Endothelial cell (in vitro differentiated cells): ENCODE measurements around the gene CASZ1. TPM values are rescaled to one million over a fixed set of nuclear protein-coding genes. Genes with fewer than 3 reads are reported as not detected.

Experiments
- DNase-seq: peaks from one replicate; pipeline ENCODE4 v3.0.0; 2021; ENCODE audit warnings: low spot score
- H3K27ac Mint-ChIP-seq: one replicate; pipeline ENCODE4 v1.8.0; 2021; ENCODE audit warnings: mixed read lengths, inconsistent platforms; ENCODE audit not compliant: unreplicated experiment
- H3K27me3 Mint-ChIP-seq: one replicate; pipeline ENCODE4 v1.8.0; 2021; ENCODE audit warnings: mild to moderate bottlenecking, moderate library complexity, mixed read lengths, inconsistent platforms; ENCODE audit not compliant: unreplicated experiment
- H3K36me3 Mint-ChIP-seq: one replicate; pipeline ENCODE4 v1.8.0; 2021; ENCODE audit warnings: mild to moderate bottlenecking, low read depth, mixed read lengths, inconsistent platforms; ENCODE audit not compliant: unreplicated experiment
- H3K4me1 Mint-ChIP-seq: one replicate; pipeline ENCODE4 v1.8.0; 2021; ENCODE audit warnings: mild to moderate bottlenecking, mixed read lengths, inconsistent platforms; ENCODE audit not compliant: unreplicated experiment
- H3K4me3 Mint-ChIP-seq: one replicate; pipeline ENCODE4 v1.8.0; 2021; ENCODE audit warnings: mild to moderate bottlenecking, mixed read lengths, inconsistent platforms; ENCODE audit not compliant: unreplicated experiment
- H3K9me3 Mint-ChIP-seq: one replicate; pipeline ENCODE4 v1.8.0; 2021; ENCODE audit warnings: mixed read lengths, inconsistent platforms; ENCODE audit not compliant: unreplicated experiment
- total RNA-seq: library from RNA; stranded (reverse); fragmentation: NEBNext Ultra II Directional; extraction: Animal tissue kit (Norgen Biotek cat#: 25700); gene quantifications from one replicate; pipeline ENCODE4 v1.2.1, GENCODE V29; 2021; ENCODE audit not compliant: unreplicated experiment
- TF ChIP-seq, protein P1 (sequence below): fragments of 200-600 bp; sonication (generic); IDR thresholded peaks from one replicate; pipeline ENCODE4 v1.5.0; 2021; ENCODE audit warnings: antibody characterized with exemption; ENCODE audit not compliant: unreplicated experiment

Gene CASZ1
- total RNA-seq, 1 donor from 2014 or later = 6.3 TPM

DNA sequence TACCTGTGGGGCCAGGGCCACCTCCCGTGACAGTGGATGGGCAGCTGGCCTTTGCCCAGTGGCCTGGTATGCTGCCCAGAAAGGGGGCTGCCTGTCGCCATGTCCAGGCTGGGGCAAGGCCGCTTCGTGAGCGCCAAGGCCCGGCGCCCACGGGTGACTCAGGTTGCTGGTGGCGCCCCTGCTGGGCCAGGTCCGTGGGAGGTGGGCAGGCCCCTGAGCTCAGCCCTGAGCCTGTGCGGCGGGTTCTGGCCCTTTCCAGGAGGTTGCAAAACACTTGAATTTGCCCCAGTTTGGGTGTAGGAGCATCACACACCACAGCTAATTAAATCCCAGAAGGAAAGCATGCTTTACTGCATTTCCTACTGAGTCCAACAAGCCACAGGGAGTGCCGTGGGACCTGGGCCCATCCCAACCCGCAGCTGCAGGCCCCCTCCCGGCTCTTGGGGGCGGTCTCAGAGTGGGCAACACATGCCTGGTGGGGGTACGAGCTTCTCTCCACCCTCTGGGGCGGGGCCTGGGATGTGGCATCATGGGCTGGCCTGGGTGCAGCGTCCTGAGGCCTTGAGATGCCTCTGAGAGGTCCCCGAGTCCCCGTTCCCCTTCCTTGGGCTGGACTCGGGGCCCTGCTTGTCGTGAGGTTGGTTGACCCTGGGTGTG, 161.9 kb downstream of the CASZ1 start:
- H3K27me3 Mint-ChIP-seq = peaks cover 5% of the 10 kb centered on the region
- DNase-seq = no peak
- H3K4me1 Mint-ChIP-seq = peaks cover 2% of the 10 kb centered on the region

DNA sequence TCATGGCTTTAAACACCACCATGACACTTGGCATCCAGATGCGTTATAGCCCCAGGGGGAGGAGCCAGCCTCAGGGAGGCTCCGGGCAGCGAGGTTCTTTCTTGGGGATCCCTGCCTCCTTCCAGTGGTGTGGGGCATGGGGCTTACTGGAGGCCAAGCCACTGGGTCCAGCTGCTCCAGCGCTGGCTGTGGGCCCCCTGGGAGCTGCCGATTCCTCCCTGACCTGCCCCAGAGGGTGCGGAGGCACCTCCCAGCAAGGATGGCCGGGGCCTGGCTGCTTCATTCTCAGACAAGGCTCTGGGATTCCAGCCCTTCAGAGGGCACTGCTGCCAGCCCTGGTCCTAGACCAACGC, 162.4 kb downstream of the CASZ1 start:
- DNase-seq = no peak
- TF ChIP-seq, protein P1, sequence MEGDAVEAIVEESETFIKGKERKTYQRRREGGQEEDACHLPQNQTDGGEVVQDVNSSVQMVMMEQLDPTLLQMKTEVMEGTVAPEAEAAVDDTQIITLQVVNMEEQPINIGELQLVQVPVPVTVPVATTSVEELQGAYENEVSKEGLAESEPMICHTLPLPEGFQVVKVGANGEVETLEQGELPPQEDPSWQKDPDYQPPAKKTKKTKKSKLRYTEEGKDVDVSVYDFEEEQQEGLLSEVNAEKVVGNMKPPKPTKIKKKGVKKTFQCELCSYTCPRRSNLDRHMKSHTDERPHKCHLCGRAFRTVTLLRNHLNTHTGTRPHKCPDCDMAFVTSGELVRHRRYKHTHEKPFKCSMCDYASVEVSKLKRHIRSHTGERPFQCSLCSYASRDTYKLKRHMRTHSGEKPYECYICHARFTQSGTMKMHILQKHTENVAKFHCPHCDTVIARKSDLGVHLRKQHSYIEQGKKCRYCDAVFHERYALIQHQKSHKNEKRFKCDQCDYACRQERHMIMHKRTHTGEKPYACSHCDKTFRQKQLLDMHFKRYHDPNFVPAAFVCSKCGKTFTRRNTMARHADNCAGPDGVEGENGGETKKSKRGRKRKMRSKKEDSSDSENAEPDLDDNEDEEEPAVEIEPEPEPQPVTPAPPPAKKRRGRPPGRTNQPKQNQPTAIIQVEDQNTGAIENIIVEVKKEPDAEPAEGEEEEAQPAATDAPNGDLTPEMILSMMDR = no peak
- Mint-ChIP-seq H3K9me3 (no peaks in the 10 kb centered on the region), H3K36me3 (peaks cover 4% of the 10 kb centered on the region), H3K27ac (no peak overlapping the region), H3K4me3 (no peak overlapping the region), H3K27me3 (peaks cover 3% of the 10 kb centered on the region), H3K4me1 (peaks cover 2% of the 10 kb centered on the region)

More for the DNA sequence above, 161.9 kb downstream of the CASZ1 start:
- H3K27ac Mint-ChIP-seq = no peak overlapping the region
- peaks cover 4% of the 10 kb centered on the region for H3K36me3 Mint-ChIP-seq
- H3K4me3 Mint-ChIP-seq = no peak overlapping the region
- TF ChIP-seq, protein P1 = no peak
- H3K9me3 Mint-ChIP-seq = no peaks in the 10 kb centered on the region

DNA sequence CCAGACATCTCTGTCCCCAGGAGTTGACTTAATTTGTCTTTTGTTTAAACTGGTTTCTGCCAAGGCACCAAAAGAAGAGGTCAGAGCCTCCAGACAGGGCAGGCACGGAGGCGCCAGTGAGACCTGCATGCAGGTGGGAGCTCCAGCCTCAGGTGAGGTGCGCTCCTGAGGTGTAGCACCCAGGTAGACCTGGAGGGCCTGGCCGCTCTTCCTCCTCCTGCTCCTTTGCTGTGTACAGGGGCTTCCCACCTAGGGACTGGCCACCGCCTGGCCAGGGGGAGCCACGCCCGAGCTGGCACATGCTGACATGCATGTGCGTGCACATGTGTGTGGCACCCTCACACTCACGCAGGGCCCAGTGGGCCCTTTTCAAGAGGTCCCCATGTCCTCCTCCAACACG, 163.0 kb downstream of the CASZ1 start:
- Mint-ChIP-seq H3K27ac (no peak overlapping the region), H3K4me1 (peaks cover 2% of the 10 kb centered on the region), H3K36me3 (peaks cover 7% of the 10 kb centered on the region), H3K9me3 (no peaks in the 10 kb centered on the region), H3K27me3 (peaks cover 5% of the 10 kb centered on the region), H3K4me3 (no peak overlapping the region)
- no peak for DNase-seq
- TF ChIP-seq, protein P1 = no peak

DNA sequence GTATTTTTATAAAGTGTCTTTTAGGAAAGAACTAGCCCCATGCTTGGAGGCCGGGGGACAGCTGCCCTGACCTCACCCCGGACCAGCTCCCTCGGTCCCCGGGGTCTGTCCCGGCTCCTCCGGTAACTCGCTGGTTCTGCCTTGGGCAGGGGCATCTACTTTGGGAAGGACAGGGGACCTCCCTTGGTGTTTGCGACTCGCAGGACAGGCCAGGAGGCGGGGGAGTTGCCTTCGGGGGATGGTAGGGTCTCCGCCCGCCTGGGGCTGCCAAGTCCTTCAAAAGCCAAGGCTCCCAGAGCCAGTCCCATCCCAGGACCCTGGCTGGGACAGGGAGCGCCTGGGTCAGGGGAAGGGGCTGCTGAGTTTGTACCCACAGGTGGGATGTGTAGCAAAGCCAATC, 163.8 kb downstream of the CASZ1 start:
- TF ChIP-seq, protein P1 = no peak
- Mint-ChIP-seq H3K27ac (no peak overlapping the region), H3K27me3 (peaks cover 5% of the 10 kb centered on the region), H3K36me3 (peaks cover 9% of the 10 kb centered on the region), H3K4me1 (peaks cover 2% of the 10 kb centered on the region), H3K9me3 (no peaks in the 10 kb centered on the region), H3K4me3 (no peak overlapping the region)
- DNase-seq = no peak

DNA sequence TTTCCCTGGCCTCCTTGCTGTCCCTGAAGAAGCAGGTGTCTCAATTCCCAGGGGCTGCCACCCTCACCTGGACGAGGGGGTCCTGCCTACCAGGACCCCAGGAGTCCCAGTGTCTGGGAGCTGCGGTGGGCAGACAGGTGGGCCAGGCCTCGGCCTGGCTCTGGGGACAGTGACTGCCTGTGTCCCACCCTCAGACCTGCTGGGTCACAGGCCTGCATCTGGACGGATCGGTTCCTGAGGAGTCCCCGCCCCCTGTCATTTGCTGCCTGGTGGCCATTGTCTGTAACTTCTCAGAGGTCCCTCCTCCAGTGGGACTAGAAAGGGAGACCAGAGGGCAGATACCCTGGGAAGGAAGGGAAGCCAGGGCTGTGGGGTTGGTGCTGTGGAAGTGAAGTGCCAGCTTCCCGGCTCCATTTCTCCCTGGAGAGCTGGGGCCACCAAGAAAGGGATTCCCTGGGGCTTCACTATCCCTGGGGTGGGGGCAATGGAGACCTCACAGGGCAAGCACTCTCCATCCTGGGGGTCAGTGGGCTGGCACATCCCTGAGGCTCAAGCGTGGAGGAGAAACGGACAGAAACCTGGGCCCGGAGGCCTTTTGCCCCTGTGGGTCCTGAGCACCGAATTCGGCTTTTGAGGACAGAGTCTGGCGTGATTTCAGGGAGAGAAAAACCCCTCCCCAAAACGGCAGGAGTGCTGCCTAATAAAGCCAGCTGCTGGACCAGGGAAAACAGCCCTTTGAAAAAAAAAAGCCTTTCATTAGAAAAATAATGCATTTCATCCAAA, 164.4 kb downstream of the CASZ1 start:
- Mint-ChIP-seq H3K9me3 (no peaks in the 10 kb centered on the region), H3K4me1 (peaks cover 2% of the 10 kb centered on the region), H3K36me3 (peaks cover 9% of the 10 kb centered on the region), H3K4me3 (no peak overlapping the region), H3K27me3 (peaks cover 5% of the 10 kb centered on the region), H3K27ac (no peak overlapping the region)
- TF ChIP-seq, protein P1 = no peak
- no peak for DNase-seq
